ENCODE results near the gene SYT1. TPM values are rescaled to one million over a fixed set of nuclear protein-coding genes. Genes with fewer than 3 reads are reported as not detected.

SYT1 gene
- total and polyA plus RNA-seq, 10 donors, result 0.56 to 7.3 (median 2.6) TPM

- Histone ChIP-seq H3K4me1 (peaks cover 0 to 6% (median 0%) of the 10 kb centered on the region in 6 donors), H3K36me3 (no peaks in the 10 kb centered on the region), H3K27ac (no peak overlapping the region), H3K4me3 (no peak overlapping the region), H3K9me3 (no peaks in the 10 kb centered on the region), H3K27me3 (replicated peaks in 1 of 7) (peaks cover 0 to 1% (median 0%) of the 10 kb centered on the region in 7 donors)
- WGBS, 5 donors, result 69 to 83% (median 80%) methylated on average over 3 of the region's 3 CpGs
- no peak for DNase-seq
- intact Hi-C loops (cut with DNase I; ENCODE audit: low total_unique reads), result no loop called here
- TF ChIP-seq POLR2A (IDR thresholded peaks at IDR 0.05), result no peak
Measured at GRCh38 chr12:78870539-78870938, 6.0 kb downstream of the SYT1 start.

GRCh38 chr12:78871566-78871965 is 7.0 kb downstream of the SYT1 start:
- no peaks in the 10 kb centered on the region for H3K36me3 ChIP-seq
- intact Hi-C loops (cut with DNase I; ENCODE audit: low total_unique reads), result no loop called here
- TF ChIP-seq POLR2AphosphoS5 (IDR thresholded peaks at IDR 0.05), result no peak
- no peak for TF ChIP-seq POLR2A (IDR thresholded peaks at IDR 0.05)
- TF ChIP-seq CTCF (IDR thresholded peaks at IDR 0.05 in 8 of 11, conservative IDR thresholded peaks at IDR 0.05 in 3 of 11), result no peak
- WGBS, 5 donors, result 33 to 59% (median 48%) methylated on average over 2 of the region's 2 CpGs
- DNase-seq, result no peak
- no peaks in the 10 kb centered on the region for H3K9me3 ChIP-seq
- no peak overlapping the region for H3K27ac ChIP-seq
- no peaks in the 10 kb centered on the region for H3K4me1 ChIP-seq
- H3K4me3 ChIP-seq, result no peak overlapping the region
- no peaks in the 10 kb centered on the region for H3K27me3 ChIP-seq (replicated peaks in 1 of 7)

- Histone ChIP-seq H3K4me3 (no peak overlapping the region), H3K4me1 (no peaks in the 10 kb centered on the region), H3K27ac (no peak overlapping the region), H3K36me3 (no peaks in the 10 kb centered on the region), H3K9me3 (no peaks in the 10 kb centered on the region), H3K27me3 (replicated peaks in 1 of 7) (no peaks in the 10 kb centered on the region)
- DNase-seq, result no peak
- no peak for TF ChIP-seq POLR2AphosphoS5 (IDR thresholded peaks at IDR 0.05)
- TF ChIP-seq POLR2A (IDR thresholded peaks at IDR 0.05), result no peak
- TF ChIP-seq CTCF (IDR thresholded peaks at IDR 0.05 in 8 of 11, conservative IDR thresholded peaks at IDR 0.05 in 3 of 11), result no peak
- intact Hi-C loops (cut with DNase I; ENCODE audit: low total_unique reads), result no loop called here
- 86 to 96% (median 89%) methylated on average over 3 of the region's 3 CpGs for WGBS, 5 donors
Measured at GRCh38 chr12:78878459-78878858, 13.9 kb downstream of the SYT1 start.

- Histone ChIP-seq H3K27ac (no peak overlapping the region), H3K36me3 (no peaks in the 10 kb centered on the region), H3K9me3 (no peaks in the 10 kb centered on the region), H3K4me3 (no peak overlapping the region), H3K4me1 (no peaks in the 10 kb centered on the region), H3K27me3 (replicated peaks in 1 of 7) (no peaks in the 10 kb centered on the region)
- intact Hi-C loops (cut with DNase I; ENCODE audit: low total_unique reads), result no loop called here
- no peak for DNase-seq
- TF ChIP-seq POLR2A (IDR thresholded peaks at IDR 0.05) (no peak), CTCF (IDR thresholded peaks at IDR 0.05 in 8 of 11, conservative IDR thresholded peaks at IDR 0.05 in 3 of 11) (no peak), POLR2AphosphoS5 (IDR thresholded peaks at IDR 0.05) (no peak)
- 59 to 88% (median 68%) methylated on average over 1 of the region's 1 CpG for WGBS, 5 donors
Measured at GRCh38 chr12:78878866-78879265, 14.3 kb downstream of the SYT1 start.

GRCh38 chr12:78880078-78880477 is 15.5 kb downstream of the SYT1 start:
- DNase-seq, result no peak
- no peaks in the 10 kb centered on the region for H3K9me3 ChIP-seq
- no peaks in the 10 kb centered on the region for H3K27me3 ChIP-seq (replicated peaks in 1 of 7)
- no peak overlapping the region for H3K4me3 ChIP-seq
- H3K36me3 ChIP-seq, result no peaks in the 10 kb centered on the region
- no peak for TF ChIP-seq CTCF (IDR thresholded peaks at IDR 0.05 in 8 of 11, conservative IDR thresholded peaks at IDR 0.05 in 3 of 11)
- no peak for TF ChIP-seq POLR2A (IDR thresholded peaks at IDR 0.05)
- no peak for TF ChIP-seq POLR2AphosphoS5 (IDR thresholded peaks at IDR 0.05)
- H3K27ac ChIP-seq, result no peak overlapping the region
- H3K4me1 ChIP-seq, result no peaks in the 10 kb centered on the region
- intact Hi-C loops (cut with DNase I; ENCODE audit: low total_unique reads), result no loop called here
